Measurements from ENCODE around the gene INPP5A.
"Not testable (repeated sequence)": the region's sequence is repeated elsewhere in the genome, so short reads cannot be mapped to it uniquely, and the experiment has no call there.

The INPP5A gene

DNA sequence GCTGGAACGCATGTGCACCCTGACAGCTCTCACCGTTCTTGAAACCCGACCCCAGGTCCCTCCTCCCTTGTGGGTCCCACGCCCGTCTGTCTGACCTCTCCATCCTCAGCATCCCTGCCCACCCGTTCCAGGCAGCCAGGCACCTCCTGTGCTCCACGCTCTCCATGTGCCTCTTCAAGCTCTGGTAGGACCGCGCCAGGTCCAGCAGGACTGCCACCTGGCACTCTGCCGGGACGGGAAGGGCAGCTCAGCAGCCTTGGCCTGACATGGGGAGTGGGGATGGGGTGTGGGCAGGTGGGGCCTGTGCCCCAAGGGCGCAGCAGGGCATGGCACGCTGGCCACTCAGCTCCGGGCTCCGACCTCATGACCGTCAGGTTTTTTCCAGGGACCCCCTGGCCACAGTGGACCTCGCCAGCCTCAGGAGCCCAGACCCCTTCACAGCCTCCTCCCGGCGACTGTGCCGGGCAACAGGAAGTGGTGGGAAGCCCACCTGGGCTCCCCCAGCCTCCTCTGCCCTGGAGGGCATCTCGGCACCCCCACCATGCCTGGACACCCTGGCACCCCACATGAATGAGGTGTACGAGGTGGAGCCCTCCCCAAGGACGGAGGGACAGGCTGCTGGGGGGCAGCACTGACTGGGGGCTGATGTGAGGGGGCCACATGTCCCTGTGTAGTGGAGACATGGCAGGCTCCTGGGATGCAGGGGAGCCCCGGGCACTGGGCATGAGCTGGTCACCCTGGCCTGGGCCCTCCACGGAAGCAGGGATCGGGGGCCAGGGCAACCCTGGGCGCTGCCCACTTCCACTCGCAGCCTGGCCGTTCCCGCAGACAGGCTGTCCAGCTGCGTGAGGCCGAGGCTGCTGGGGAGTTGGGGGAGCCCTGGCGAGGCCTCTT, 273.5 kb downstream of the INPP5A start:
- DNase-seq = no peak

DNA sequence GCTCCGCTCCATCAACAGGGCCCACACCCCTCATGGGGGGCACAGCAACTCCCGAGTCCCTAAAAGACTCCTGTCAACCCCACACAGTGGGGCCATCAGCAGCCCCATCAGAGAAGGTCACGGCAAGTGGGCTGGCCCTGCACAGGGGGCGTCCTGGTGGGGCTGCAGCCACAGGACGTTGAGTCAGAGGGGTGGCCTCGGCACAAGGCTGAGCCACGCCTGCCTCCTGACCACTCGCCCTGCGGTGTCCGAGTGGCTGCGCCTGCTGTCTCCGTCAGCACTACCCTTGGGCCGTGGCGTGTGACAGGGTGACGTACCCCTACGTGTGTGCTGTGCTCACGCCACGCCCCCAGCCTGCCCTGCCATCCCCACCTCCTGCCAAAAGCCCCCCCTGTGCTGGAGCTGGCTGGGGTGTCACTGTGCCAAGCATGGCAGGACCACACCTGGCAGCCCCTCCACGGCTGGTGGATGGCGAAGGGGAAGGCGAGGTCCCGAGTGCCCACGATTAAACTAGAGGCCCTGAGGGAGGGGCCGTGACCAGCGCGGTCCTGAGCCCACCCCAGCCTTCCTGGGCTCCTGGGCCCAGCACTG, 274.4 kb downstream of the INPP5A start:
- no peak for DNase-seq

DNA sequence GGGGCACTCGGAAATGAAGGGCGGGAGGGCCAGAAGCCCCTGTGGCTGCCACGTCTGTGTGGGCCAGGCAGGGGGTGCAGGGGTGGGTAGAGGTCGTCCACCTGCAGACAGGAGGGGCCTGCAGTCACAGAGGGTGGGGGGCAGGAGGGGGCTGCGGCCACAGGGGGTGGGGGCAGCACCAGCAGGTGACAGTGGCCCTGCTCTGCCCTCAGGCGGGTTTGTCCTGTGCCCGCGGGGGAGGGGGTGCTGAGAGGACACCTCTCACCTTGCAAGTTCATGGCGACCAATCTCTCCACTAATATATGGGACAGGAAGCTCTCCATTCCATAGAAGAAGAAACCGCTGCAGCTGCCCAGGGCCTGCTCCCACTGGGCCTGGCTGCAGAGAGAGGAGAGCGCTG, 274.9 kb downstream of the INPP5A start:
- no peak for DNase-seq

DNA sequence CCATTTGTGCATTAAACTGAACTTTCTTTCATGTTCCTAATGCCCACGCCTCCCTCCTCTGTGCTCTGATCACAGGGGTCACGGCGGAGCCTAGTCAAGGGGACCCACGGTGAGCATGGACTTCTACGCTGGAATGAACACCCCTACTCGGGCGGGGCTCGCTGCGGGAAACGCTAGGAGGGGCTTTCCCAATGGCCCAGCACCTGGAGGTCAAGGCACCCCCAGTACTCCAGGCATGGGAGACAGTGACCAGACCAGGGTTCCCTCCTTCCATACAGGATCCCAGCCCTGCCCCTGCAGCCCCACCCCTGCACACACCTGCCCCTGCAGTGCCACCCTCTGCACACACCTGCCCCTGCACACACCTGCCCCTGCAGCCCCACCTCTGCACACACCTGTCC, 275.4 kb downstream of the INPP5A start:
- DNase-seq = no peak

DNA sequence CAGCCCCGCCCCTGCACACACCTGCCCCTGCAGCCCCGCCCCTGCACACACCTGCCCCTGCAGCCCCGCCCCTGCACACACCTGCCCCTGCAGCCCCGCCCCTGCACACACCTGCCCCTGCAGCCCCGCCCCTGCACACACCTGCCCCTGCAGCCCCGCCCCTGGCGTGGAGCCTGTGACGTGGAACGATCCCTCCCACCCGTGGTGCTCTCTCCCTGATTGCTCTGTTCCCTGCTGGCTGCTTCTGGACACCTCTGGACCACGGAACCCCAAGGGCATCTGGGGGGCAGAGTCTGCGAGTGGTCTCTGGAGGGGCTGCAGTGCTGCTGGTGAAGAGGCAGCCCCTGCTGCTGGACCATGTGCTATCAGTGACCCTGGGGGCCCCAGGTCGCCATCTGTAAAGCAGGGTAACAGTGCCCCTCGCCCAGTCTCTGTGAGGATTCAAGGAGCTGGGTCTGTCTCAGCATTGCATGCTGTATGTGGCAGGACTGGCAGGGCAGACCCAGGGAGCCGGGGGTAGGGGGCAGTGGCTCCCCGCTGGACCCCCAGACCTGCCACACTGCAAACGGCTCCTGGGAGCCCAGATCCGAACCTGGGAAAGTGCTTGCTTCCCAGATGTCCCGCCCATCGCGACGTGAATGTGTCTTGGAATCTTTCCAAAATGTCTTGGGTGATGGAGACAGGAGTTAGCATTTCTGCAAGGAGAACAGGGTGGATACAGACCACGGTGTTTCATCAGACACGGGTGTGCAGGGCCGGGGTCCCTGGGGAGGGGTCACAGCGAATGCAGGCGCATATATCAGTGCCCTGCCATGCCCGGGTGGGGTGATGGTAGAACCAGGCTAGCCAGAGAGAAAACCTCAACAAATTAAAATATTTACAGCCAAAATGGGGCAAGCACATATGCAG, 276.2 kb downstream of the INPP5A start:
- no peak for DNase-seq

DNA sequence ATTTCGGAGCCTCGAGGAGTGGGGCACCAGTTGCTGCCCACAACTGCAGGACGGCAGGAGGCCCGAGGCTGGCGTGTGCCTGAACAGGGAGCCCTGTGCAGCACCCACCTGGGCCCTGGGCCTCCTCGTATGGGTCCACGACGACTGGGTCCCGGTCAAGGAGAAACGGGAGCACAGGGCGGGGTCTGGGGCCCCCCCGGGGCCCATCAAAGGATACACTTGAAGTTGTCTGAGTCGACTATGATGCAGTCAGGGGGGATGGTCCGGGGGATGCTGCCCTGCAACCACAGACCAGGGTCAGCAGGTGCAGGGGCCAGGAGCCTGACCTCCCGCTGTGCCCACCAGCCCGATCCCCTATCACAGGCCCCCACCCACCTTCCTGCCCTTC, 276.9 kb downstream of the INPP5A start:
- no peak for DNase-seq

DNA sequence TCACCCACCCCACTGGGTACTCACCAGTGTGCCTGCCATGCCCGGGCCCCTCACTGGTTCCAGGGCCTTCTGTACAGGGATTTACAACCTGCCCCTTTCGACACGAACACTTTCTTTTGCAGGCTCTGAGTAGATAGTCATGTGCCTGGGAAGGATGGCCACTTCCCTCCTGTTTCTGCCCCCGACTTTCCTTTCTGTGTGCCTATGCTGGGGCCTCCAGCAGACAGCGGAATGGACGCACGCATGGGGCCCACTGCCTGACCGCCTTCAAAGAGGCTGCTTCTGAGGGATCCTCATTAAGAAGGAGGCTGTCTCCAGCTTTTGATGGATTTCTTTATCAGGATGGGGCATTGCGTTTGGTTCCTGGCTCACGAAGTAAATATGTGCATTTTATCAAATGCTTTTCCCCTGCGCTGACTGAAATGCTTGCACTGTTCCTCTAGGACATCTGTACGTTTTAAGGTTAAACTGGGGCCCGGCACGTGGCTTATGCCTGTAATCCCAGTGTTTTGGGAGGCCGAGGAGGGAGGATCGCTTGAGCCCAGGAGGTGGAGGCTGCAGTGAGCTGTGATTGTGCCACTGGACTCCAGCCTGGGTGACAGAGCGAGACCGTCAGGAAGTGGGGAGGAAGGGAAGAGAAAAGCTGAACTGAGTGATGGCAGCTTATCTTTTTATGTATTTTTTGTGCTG, 277.7 kb downstream of the INPP5A start:
- no peak for DNase-seq

DNA sequence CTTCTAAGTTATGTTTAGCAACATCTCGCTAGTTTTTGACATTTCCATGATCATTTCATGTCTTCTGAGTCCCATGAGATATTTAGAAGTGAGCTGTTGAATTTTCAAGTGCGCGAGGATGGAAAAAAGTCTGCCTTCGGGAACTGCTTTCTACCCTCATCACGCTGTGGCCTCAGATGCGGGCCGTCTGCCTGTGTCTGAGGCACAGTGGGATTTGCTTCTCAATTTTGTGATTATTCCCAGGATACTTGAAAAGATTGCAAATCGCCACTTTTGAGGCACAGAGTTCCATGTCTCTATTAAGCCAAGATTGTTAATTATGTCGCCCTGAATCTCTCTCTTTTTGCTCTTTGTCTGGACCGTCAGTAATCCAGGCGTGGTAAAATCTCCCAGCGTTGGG, 279.1 kb downstream of the INPP5A start:
- DNase-seq = no peak

DNA sequence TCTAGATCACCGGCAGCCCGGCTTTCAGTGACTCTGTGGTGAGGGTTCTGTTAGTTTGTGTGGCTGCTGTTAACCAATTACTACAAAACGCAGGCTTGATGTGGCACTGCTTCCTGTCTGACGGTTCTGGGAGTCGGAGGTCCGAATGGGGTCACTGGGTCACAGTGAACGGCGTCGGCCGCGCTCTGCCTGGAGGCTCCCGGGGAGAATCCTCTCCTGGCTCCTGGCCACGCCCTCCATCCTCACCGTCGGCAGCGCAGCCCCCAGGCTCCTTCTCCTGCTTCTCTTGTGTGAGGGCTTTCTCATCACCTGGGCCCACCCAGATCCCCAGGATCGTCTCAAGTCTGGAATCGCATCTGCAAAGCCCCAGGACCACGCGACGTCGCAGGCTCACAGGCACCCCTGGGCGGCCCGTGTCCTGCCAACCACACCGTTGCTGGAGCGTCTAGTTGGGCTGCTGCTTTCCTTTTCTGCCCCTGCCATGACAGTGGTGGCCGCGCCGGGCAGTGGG, 280.2 kb downstream of the INPP5A start:
- DNase-seq = no peak

DNA sequence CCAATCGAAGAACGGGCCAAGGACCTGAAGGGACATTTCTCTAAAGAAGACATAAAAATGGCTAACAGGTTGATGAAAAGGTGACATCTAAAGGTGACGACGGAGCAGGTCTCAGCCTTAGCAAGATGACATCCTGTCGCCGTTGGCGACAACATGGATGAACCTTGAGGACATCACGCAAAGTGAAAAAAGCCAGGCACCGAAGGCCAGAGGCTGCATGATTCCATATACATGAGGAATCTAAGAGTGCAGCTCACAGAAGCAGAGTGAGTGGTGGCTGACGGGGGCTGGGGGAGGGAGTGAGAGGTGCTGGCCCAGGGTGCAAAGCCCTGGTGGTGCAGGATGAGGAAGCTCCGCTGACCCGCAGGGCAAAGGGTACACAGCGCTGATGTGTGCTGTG, 282.5 kb downstream of the INPP5A start:
- no peak for DNase-seq

DNA sequence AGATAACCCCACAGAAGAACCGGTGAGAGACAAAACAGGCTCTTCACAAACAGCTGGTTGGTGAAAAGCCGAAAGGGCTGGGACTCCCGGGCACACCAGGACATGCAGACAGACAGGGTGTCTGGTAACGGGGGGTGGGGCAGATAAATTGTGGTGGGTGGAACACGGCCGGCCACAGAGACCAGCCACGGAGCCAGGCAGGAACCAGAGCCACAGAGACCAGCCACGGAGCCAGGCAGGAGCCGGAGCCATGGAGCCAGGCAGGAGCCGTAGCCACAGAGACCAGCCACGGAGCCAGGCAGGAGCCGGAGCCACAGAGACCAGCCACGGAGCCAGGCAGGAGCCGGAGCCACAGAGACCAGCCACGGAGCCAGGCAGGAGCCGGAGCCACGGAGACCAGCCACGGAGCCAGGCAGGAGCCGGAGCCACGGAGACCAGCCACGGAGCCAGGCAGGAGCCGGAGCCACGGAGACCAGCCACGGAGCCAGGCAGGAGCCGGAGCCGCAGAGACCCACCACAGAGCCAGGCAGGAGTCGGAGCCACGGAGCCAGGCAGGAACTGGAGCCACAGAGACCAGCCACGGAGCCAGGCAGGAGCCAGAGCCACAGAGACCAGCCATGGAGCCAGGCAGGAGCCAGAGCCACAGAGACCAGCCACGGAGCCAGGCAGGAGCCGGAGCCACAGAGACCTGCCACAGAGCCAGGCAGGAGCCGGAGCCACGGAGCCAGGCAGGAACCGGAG, 288.4 kb downstream of the INPP5A start:
- not testable (repeated sequence) for DNase-seq

DNA sequence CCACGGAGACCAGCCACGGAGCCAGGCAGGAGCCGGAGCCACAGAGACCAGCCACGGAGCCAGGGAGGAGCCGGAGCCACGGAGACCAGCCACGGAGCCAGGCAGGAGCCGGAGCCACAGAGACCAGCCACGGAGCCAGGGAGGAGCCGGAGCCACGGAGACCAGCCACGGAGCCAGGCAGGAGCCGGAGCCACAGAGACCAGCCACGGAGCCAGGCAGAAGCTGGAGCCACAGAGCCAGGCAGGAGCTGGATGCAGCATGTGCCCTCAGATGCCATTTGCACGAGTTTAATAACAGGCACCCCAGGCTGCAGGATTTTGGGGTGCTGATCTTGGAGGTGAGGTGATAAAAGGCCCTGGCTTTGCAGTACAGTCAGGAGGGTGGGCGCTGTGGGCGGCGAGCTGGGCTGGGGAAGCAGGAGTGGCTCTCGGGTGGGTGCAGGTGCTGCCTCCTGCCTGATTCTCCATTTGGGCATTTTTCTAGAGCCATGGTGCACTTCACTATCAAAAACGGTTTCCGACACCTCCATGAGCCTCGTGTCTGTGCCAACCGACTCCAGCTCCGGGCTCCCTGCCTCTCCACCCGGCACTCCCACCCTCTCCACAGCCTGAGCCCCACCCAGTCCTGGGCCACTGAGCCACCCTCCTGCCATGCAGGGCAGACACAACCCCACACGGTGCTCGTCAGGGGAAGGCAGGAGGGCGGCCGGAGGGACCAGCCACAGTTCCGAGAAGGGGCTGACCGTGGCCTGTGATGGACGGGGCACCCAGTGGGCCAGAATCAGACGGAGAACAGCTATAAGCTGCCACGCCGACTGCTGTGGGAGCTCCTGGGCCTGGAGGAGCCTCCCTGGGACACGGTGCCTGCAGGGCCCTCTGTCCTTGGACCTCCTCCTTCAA, 289.2 kb downstream of the INPP5A start:
- no peak for DNase-seq

DNA sequence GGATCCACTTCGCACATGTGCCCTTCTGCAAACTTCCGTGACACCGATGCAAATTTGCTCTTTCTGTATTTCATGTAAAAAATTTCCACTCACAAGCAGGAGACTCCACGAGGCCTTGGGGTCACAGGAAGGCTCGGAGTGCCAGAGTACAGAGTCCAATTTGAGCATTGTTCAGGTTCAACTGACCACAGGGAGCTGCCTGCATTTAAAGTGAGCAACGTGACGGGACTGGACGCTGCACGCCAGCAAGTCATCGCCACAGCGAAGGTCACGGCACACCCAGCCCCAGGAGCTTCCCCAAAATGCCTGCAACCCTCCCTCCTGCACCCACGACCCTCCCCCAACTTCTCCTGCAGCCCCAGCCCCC, 289.8 kb downstream of the INPP5A start:
- no peak for DNase-seq

DNA sequence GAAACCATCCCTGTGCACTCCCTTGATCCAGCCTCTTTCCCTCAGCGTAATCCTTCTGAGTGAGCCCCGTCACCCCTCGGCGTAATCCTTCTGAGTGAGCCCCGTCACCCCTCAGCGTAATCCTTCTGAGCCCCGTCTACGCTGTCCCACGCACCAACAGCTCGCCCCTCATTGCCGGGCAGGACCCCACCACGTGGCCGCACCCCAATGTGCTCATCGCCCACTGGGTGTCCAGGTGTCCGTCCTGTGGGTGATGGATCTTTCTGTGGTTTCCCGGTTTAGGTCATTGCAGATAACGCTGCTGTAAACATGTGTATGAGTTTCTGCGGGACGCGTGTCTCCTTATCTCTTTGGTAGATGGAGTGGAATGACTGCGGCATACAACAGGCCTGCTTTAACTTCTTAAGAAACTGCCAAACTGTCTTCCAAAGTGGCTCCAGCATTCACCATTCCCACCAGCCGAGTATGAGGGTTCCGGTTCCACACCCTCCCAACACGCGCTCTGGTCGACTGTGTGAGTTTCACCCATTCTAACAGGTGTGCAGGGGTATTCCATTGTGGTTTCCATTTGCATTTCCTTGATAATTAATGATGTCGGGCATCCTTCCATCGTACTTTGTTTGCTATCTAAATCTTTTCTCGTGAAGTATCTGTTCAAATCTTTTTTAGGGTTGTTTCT, 290.4 kb downstream of the INPP5A start:
- no peak for DNase-seq

DNA sequence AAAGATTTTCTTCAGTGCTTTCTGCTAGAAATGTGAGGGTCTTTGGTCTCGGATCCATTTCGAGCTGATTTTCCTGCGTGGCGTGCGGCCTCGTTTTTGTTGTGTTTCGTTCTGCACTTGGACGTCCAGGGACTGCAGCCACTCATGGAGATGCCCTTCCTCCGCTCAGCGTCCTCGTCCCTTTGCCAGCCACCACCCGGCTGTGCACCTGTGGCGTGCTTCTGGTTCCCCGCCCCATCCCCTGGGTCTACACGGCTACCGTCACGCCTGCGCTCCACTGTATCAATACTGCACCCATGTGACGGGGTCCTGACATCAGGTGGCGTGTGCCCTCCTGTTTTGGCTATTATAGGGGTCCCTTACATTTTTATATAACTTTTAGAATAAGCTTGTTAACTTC, 291.1 kb downstream of the INPP5A start:
- DNase-seq = no peak

DNA sequence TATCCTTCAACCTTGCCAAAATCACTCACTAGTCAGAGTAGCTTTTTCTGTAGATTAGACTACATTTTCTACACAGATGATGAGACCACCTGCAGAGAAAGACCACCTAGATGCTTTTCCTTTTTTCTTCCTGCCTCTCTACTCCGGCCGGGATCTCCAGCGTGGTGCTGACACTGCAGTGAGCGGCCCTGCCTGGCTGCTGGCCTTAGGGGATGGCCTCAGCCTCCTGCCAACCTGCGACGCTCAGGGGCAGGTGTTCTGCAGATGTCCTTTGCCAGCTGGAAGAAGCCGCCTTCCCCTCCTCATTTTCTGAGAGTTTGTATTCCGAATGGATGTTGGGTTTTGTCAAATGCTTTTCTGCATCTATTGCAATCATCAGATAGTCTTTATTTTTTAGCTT, 291.8 kb downstream of the INPP5A start:
- no peak for DNase-seq

DNA sequence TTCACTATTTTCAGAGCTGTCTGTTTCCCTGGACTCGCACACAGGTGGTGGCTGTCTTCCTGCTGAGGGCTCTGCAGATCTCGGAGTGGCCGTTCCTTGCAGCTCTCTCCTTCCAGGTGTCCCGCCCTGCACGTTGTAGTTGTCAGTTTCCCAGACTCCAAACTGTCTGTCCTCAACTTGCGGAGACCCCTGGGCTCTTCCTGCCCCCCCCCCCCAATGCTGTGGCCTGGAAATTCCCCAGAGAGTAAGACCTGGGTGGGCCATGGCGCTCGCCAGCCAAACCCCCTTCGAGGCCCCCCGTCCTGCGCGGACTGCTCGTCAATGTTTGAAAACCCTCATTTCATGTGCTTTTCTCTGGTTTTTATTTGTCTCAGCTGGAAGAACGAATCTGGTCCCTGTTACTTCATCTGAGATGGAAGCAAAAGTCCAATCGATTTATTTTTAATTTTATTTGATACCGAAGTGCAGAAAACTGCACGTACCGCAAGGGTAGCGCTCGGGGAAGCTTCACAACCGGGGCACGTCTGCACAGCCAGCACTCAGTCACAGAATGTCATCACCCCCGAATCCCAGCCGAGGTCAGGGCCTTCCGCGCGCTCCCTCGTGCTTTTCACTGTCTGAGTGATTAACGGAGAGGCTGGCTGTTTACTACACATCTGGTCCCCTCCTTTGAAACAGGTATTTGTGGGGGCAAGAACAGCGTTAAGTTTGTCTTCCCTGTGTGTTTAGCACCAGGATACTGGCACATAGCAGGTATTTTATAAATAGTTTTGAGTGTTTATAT, 294.8 kb downstream of the INPP5A start:
- no peak for DNase-seq
